GM18873 (cell line): ENCODE measurements around the gene OLIG1.
A peak's percentile ranks its signal among the peaks of the same experiment; 100 is the strongest.

ENCODE experiments used
- ATAC-seq: cut with Tn5 transposase; IDR thresholded peaks from one replicate; pipeline ENCODE4 v1.9.1; 2021; ENCODE audit warnings: mild to moderate bottlenecking, moderate library complexity, moderate number of reproducible peaks; ENCODE audit not compliant: unreplicated experiment, low FRiP score

OLIG1 gene

GRCh38 chr21:33059380-33059841 lies 10.5 kb upstream of the OLIG1 start:
- ATAC-seq: no peak

GRCh38 chr21:33061233-33061632 lies 8.7 kb upstream of the OLIG1 start:
- ATAC-seq: no peak

GRCh38 chr21:33063375-33063883 lies 6.5 kb upstream of the OLIG1 start:
- ATAC-seq: no peak

- no peak for ATAC-seq
Observed at GRCh38 chr21:33063907-33064622, 5.9 kb upstream of the OLIG1 start.

- no peak for ATAC-seq
Observed at GRCh38 chr21:33064623-33065390, 5.1 kb upstream of the OLIG1 start.

GRCh38 chr21:33067043-33067442 lies 2.9 kb upstream of the OLIG1 start:
- no peak for ATAC-seq

- ATAC-seq: no peak
Observed at GRCh38 chr21:33067457-33067856, 2.5 kb upstream of the OLIG1 start.

- ATAC-seq: no peak
Observed at GRCh38 chr21:33069243-33069642, 698 bp upstream of the OLIG1 start.

GRCh38 chr21:33069645-33069993 lies 322 bp upstream of the OLIG1 start:
- no peak for ATAC-seq

GRCh38 chr21:33070744-33070997 lies 730 bp downstream of the OLIG1 start:
- ATAC-seq: no peak

- no peak for ATAC-seq
Observed at GRCh38 chr21:33070998-33071769, 1.2 kb downstream of the OLIG1 start.

GRCh38 chr21:33071770-33072306 lies 1.9 kb downstream of the OLIG1 start:
- no peak for ATAC-seq

- no peak for ATAC-seq
Observed at GRCh38 chr21:33073636-33074035, 3.7 kb downstream of the OLIG1 start.

- no peak for ATAC-seq
Observed at GRCh38 chr21:33075128-33075527, 5.2 kb downstream of the OLIG1 start.

GRCh38 chr21:33075596-33076195 lies 5.8 kb downstream of the OLIG1 start:
- no peak for ATAC-seq

GRCh38 chr21:33076600-33077329 lies 6.8 kb downstream of the OLIG1 start:
- ATAC-seq: no peak

- peak; percentile 94 for ATAC-seq
Observed at GRCh38 chr21:33078907-33079582, 9.1 kb downstream of the OLIG1 start.

- ATAC-seq: no peak
Observed at GRCh38 chr21:33080376-33080775, 10.4 kb downstream of the OLIG1 start.

- no peak for ATAC-seq
Observed at GRCh38 chr21:33080776-33081175, 10.8 kb downstream of the OLIG1 start.
